Activated CD4-positive, alpha-beta memory T cell treated with anti-CD3 and anti-CD28 coated beads for 36 hours (primary cell): Measurements from ENCODE around the gene SMIM43. TPM values are rescaled to one million over a fixed set of nuclear protein-coding genes. Genes with fewer than 3 reads are reported as not detected.

Experiments
- CTCF ChIA-PET: fragments of 350-600 bp; sonication (Branson Sonifier 250); formaldehyde crosslinking; loops from one replicate; lab custom pipeline; 2021; ENCODE audit warnings: antibody characterized with exemption, inconsistent platforms; lab: Charles Lee
- POLR2A ChIA-PET: fragments of 350-600 bp; sonication (Branson Sonifier 250); formaldehyde crosslinking; loops from one replicate; lab custom pipeline; 2021; ENCODE audit warnings: antibody characterized with exemption; lab: Charles Lee
- DNase-seq: peaks from one replicate; pipeline ENCODE4 v3.0.0-alpha.2; 2020
- H3K27ac Mint-ChIP-seq: one replicate; pipeline ENCODE4 v1.8.0; 2021; ENCODE audit warnings: mixed read lengths
- H3K27me3 Mint-ChIP-seq: one replicate; pipeline ENCODE4 v1.8.0; 2021; ENCODE audit warnings: mixed read lengths
- H3K36me3 Mint-ChIP-seq: one replicate; pipeline ENCODE4 v1.8.0; 2021; ENCODE audit warnings: mixed read lengths
- H3K4me1 Mint-ChIP-seq: one replicate; pipeline ENCODE4 v1.8.0; 2021; ENCODE audit warnings: low read depth, mixed read lengths
- H3K4me3 Mint-ChIP-seq: one replicate; pipeline ENCODE4 v1.8.0; 2021; ENCODE audit warnings: mild to moderate bottlenecking, mixed read lengths
- H3K9me3 Mint-ChIP-seq: one replicate; pipeline ENCODE4 v1.8.0; 2021; ENCODE audit warnings: mixed read lengths
- intact Hi-C: fragments of 100-400 bp; cut with micrococcal nuclease; formaldehyde crosslinking; loops from one replicate; pipeline ENCODE4 v1.15.1; 2023
- total RNA-seq, 2 experiments: library from RNA; stranded (reverse); gene quantifications; one replicate each; pipeline ENCODE4 v1.2.3, GENCODE V29; 2021

Gene SMIM43
- total RNA-seq, result not detected

DNA sequence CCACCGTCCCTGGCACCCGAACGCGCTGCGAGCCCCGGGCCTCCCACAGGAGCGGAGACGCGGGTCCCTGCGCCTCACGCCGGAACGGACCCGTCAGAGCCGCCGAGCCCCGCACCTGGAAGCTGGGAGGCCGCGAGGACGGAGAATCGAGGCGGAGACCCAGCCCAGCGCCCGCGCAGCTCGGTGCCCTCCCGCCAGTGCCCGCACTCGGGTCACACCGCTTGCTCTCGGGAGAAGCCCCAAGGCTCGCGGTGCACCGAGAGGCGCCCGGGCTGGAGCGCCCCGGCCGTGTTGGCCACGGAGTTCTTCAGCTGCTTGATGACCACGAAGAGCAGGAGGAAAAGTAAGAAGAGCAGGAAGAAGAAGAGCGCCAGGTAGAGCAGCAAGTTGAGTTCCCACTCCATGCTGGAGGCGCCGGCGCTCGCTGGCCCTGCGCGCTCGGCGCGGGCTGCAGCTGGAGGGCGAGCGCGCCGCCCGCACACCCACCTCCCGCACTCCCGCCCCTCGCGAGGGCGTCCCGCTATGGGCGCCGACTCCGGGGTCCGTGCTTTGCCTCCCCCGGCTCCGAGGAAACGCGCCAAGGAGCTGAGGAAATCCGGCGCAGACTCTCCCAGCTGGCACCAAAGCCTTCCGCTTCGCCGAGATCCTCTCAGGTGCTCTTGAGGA lies at the start of gene SMIM43:
TSS of gene SMIM43 (minus strand) at position 463 of the 666 bp plus-strand sequence. CDS start at position 404, 59 bp downstream.
- no peaks in the 10 kb centered on the region for H3K36me3 Mint-ChIP-seq
- no peaks in the 10 kb centered on the region for H3K9me3 Mint-ChIP-seq
- peaks cover 50% of the 10 kb centered on the region for H3K27me3 Mint-ChIP-seq
- DNase-seq, result no peak
- H3K4me1 Mint-ChIP-seq, result peaks cover 16% of the 10 kb centered on the region
- intact Hi-C loops, result no loop called here
- H3K27ac Mint-ChIP-seq, result no peak within 1 kb of the TSS
- ChIA-PET POLR2A (no interaction called here), CTCF (interaction anchor here (1.6 kb wide), 1 partner anchor 57 kb away, joined by 3 read pairs; no protein-coding TSS in a partner anchor)
- H3K4me3 Mint-ChIP-seq, result peak within 1 kb of the TSS; percentile 54

DNA sequence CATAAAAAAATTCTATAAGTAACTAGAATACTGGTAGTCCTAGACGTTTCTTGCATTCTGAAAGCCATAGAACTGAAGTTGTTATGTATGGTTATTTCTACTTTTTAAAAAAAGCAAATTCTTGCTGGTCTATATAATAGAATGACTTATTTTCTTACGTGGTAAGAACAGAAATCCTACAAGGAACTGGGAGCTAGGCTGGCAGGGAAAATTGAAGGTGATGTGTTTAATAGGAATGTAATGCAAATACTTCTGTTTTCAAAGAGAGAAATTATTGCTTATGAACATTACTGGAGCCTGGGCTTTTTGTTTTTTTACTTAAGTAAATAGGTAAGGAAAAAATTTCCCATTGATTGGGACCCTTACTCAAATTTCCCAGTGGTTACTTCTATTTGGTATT lies 49.8 kb upstream of the SMIM43 start:
- Mint-ChIP-seq H3K4me3 (no peak overlapping the region), H3K4me1 (peaks cover 5% of the 10 kb centered on the region), H3K9me3 (no peaks in the 10 kb centered on the region), H3K27me3 (no peaks in the 10 kb centered on the region), H3K36me3 (peaks cover 55% of the 10 kb centered on the region), H3K27ac (no peak overlapping the region)
- ChIA-PET CTCF (no interaction called here), POLR2A (interaction anchor here (1.0 kb wide), 1 partner anchor 11 kb away, joined by 3 read pairs; no protein-coding TSS in a partner anchor)
- intact Hi-C loops, result no loop called here
- DNase-seq, result no peak

DNA sequence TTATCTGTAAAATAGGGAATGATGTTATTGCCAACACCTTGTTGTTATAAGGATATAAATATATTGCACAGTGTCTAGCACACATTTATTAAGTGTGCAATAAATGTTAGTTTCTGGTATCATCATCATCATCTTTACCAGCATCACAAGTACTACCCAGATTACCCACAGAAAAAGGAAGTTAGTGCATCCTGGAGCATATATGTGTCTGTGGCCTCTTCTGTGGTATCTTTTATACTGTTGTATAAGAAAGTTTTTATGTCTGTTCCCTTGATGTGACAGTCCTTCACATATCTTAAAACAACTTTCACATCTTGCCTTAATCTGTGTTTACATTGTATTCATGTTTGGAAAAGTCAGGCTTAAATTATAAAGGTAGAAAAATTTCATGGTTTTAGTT lies 46.2 kb upstream of the SMIM43 start:
- CTCF ChIA-PET, result no interaction called here
- DNase-seq, result no peak
- H3K36me3 Mint-ChIP-seq, result peaks cover 39% of the 10 kb centered on the region
- no peaks in the 10 kb centered on the region for H3K9me3 Mint-ChIP-seq
- POLR2A ChIA-PET, result no interaction called here
- H3K4me1 Mint-ChIP-seq, result peaks cover 3% of the 10 kb centered on the region
- no peaks in the 10 kb centered on the region for H3K27me3 Mint-ChIP-seq
- intact Hi-C loops, result no loop called here
- H3K4me3 Mint-ChIP-seq, result no peak overlapping the region
- no peak overlapping the region for H3K27ac Mint-ChIP-seq

DNA sequence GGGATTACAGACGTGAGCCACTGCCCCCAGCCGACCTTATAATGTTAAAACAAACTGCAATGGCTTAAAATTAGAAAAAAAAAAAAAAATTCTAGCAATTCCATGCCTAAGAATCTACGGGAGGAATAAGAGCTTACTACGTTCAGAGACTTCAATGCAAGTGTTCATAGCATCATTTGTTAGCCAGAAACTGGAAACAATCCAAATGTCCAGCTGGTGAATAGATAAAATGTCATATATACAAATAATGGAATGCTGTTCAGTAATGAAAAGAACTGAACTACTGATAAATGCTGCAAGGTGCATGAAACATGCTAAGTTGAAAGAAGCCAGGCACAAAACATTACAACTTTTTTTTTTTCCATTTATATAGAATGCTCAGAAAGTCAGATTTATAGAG lies 41.4 kb upstream of the SMIM43 start:
- no peaks in the 10 kb centered on the region for H3K27me3 Mint-ChIP-seq
- DNase-seq, result no peak
- POLR2A ChIA-PET, result no interaction called here
- CTCF ChIA-PET, result no interaction called here
- no peak overlapping the region for H3K4me3 Mint-ChIP-seq
- H3K4me1 Mint-ChIP-seq, result peaks cover 24% of the 10 kb centered on the region
- no peak overlapping the region for H3K27ac Mint-ChIP-seq
- H3K9me3 Mint-ChIP-seq, result no peaks in the 10 kb centered on the region
- intact Hi-C loops, result loop anchor here (10.0 kb wide), 1 partner anchor 1588 kb away; the partner anchor contains the start of gene SPRY1
- peaks cover 45% of the 10 kb centered on the region for H3K36me3 Mint-ChIP-seq

DNA sequence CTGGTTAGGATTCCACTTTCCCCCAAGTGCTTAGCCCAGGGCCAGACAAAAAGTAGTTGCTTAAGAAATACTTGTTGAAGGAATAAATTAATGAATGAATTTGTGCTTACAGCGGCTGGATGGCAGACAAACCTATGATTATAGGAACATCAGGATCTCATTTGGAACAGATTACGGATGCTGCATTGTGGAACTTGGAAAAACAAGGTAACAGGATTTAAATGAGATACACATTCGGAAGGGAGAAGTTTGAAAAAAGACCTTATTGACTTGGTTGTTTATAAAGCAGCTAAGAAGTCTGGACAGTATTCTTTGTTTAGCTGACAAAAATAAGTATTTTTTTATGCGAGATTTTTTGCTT lies 36.7 kb upstream of the SMIM43 start:
- Mint-ChIP-seq H3K9me3 (no peaks in the 10 kb centered on the region), H3K4me1 (peaks cover 43% of the 10 kb centered on the region), H3K4me3 (peak overlapping the region; percentile 84), H3K36me3 (peaks cover 30% of the 10 kb centered on the region), H3K27me3 (no peaks in the 10 kb centered on the region), H3K27ac (peak overlapping the region; percentile 94)
- CTCF ChIA-PET, result interaction anchor here (0.6 kb wide), 2 partner anchors 97 to 106 kb away, joined by 3 read pairs; no protein-coding TSS in a partner anchor
- POLR2A ChIA-PET, result interaction anchor here (0.9 to 1.3 kb wide), 4 partner anchors 14 to 105 kb away, joined by 3 to 6 read pairs (median 4); partner anchors contain the start of genes ANXA5, BBS7 and CCNA2
- no peak for DNase-seq
- intact Hi-C loops, result loop anchor here (1.0 to 10.0 kb wide), 5 partner anchors 23 to 1593 kb away; partner anchors contain the start of genes BBS7, BLTP1 and SPRY1

DNA sequence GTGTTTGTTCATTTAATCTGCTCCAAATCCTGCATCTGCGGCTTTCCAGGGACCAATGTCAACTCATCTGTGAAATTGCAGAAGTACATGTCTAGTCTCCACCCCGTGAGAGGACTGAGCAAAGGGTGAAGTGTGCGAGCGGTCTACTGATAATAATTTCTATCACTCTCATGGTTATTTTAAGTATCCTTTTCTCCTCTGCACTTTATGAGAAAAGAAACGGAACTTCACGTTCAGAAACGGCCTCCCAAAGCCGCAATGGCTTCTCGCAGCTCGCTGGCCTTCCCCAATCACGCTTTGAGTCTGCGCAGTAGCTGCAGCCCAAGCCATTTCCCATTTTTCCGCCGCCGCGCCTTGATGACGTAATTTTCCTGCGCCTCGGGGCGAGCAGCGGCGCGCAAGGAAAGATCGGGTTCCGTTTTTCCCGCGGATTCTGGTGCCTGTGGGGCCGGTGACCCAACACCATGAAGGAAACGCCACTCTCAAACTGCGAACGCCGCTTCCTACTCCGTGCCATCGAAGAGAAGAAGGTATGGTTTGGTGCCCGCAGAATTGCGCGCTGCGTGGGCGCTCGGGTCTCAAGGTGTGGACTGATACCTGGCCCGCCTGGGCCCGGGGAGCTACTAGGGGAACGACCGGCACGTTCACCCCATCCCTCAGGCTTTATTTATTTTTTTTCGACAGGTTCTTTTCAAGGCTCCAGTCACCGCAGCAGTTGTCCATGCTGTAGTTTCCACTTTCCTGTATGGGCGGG lies 36.2 kb upstream of the SMIM43 start, which contains the start of gene EXOSC9:
TSS of gene EXOSC9 (plus strand) at position 363 of the 754 bp plus-strand sequence. CDS start at position 465, 102 bp downstream.
- Mint-ChIP-seq H3K27me3 (no peaks in the 10 kb centered on the region), H3K27ac (peak within 1 kb of the TSS; percentile 94), H3K36me3 (peaks cover 26% of the 10 kb centered on the region), H3K9me3 (no peaks in the 10 kb centered on the region), H3K4me1 (peaks cover 45% of the 10 kb centered on the region), H3K4me3 (peak within 1 kb of the TSS; percentile 84)
- CTCF ChIA-PET, result interaction anchor here (0.6 kb wide), 2 partner anchors 97 to 105 kb away, joined by 3 read pairs; no protein-coding TSS in a partner anchor
- DNase-seq, result peak; percentile 95
- intact Hi-C loops, result loop anchor here (1.0 to 10.0 kb wide), 5 partner anchors 23 to 1594 kb away; partner anchors contain the start of genes BBS7, BLTP1 and SPRY1
- POLR2A ChIA-PET, result interaction anchor here (0.6 to 1.3 kb wide), 6 partner anchors 14 to 556 kb away, joined by 3 to 6 read pairs (median 4); partner anchors contain the start of genes ANXA5, BBS7 and CCNA2

DNA sequence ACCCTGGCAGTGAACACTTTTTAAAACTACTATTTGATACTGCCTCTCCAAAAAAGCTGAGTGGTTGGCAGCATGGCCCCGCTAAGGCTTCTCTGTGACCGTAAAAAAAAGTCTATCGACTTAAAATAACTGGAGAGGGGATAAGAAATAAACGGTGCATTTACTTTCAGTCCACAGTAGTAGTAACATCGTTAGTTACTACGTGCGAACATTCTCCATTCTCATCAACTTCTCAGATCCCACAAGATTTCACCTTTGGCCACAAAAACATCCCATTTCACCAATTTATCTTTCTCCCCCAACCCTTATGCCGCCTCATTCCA lies 35.6 kb upstream of the SMIM43 start:
- CTCF ChIA-PET, result no interaction called here
- Mint-ChIP-seq H3K9me3 (no peaks in the 10 kb centered on the region), H3K4me3 (peak overlapping the region; percentile 84), H3K27ac (peak overlapping the region; percentile 94), H3K36me3 (peaks cover 26% of the 10 kb centered on the region), H3K4me1 (peaks cover 48% of the 10 kb centered on the region), H3K27me3 (no peaks in the 10 kb centered on the region)
- POLR2A ChIA-PET, result interaction anchor here (1.1 to 1.3 kb wide), 3 partner anchors 23 to 104 kb away, joined by 4 to 6 read pairs (median 5); partner anchors contain the start of genes BBS7 and CCNA2
- intact Hi-C loops, result loop anchor here (10.0 kb wide), 1 partner anchor 1594 kb away; the partner anchor contains the start of gene SPRY1
- DNase-seq, result no peak

DNA sequence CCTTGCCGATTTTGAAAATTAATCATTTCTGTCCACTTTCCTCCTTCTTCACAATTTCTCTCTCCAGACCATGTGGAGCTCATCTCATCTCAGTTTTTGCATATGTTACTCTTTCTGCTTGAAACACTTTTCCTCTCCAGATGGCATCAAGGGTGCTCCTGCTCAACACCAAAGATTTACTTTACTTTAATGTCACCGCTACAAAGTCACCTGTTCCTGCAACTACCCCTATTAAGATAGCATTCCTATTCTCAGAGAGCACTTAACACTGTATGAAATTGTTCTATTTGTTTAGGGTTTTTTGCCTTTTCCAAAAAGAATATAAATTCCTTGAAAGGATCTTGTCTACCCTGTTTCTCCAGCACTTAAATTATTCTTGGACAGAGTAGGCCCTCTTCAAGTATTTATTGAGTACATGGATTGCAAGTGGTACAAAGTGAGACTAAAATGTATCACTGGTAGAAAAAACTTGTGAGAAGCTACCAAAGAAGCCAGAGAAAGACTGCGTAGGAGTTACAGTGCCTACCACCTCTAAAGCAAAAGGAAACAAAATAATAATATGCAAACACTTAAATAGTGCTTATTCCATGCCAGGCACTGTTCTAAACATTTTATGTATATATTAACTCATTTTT lies 35.0 kb upstream of the SMIM43 start:
- intact Hi-C loops, result loop anchor here (10.0 kb wide), 1 partner anchor 1595 kb away; the partner anchor contains the start of gene SPRY1
- Mint-ChIP-seq H3K27me3 (no peaks in the 10 kb centered on the region), H3K4me3 (peak overlapping the region; percentile 84), H3K27ac (peak overlapping the region; percentile 94), H3K4me1 (peaks cover 48% of the 10 kb centered on the region), H3K9me3 (no peaks in the 10 kb centered on the region), H3K36me3 (peaks cover 20% of the 10 kb centered on the region)
- POLR2A ChIA-PET, result interaction anchor here (1.1 kb wide), 1 partner anchor 104 kb away, joined by 4 read pairs; no protein-coding TSS in a partner anchor
- no peak for DNase-seq
- CTCF ChIA-PET, result no interaction called here

DNA sequence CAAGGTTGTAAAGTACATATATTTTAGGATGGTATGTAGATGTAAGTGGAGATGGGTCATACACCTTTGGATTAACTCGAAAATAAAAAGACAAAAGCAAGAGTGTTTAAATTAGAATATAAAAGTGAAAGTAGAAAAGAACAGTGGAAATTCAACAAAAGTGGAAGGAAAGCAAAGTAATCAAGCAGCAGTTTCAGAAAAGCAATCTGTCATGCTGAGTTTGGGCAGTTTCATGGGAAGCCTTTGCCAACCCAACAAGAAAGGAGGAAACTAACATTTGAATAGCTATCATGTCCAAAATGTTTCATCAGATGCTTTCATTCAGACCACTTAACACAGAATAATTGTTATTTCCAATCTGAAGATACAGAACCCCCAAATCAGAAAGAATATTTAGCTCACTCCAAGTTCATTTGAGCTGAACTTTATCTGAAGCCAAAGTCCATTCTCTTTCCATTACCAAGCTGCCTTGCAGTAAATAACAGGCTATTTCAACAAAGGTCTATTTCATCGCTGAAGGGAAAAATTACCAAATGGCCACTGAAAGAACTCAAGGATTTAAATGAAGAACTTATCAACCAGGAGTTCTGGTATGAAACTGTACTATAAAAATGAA lies 34.4 kb upstream of the SMIM43 start:
- Mint-ChIP-seq H3K4me1 (peaks cover 48% of the 10 kb centered on the region), H3K9me3 (no peaks in the 10 kb centered on the region), H3K4me3 (peak overlapping the region; percentile 84), H3K27ac (peak overlapping the region; percentile 94), H3K36me3 (peaks cover 15% of the 10 kb centered on the region), H3K27me3 (peaks cover 2% of the 10 kb centered on the region)
- intact Hi-C loops, result no loop called here
- ChIA-PET CTCF (no interaction called here), POLR2A (no interaction called here)
- no peak for DNase-seq

DNA sequence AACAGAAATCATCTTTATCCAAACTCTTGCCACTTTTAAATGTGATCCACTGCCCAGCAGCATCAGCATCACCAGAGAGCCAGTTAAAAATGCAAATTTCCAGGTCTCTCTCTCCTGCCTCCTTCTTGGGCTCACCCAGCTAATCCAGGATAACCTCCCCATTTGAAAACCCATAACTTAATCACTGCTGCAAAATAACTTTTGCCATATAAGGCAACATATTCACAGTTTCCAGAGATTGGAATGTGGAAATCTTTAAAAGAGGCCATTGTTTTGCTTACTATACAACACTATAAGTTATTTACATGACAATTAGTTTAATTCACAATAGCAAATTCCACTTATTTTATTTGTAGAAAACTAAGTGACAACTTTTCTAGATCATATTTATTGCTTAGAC lies 31.3 kb upstream of the SMIM43 start:
- POLR2A ChIA-PET, result no interaction called here
- Mint-ChIP-seq H3K27ac (no peak overlapping the region), H3K27me3 (peaks cover 3% of the 10 kb centered on the region), H3K9me3 (no peaks in the 10 kb centered on the region), H3K36me3 (peaks cover 3% of the 10 kb centered on the region), H3K4me1 (peaks cover 34% of the 10 kb centered on the region), H3K4me3 (no peak overlapping the region)
- CTCF ChIA-PET, result interaction anchor here (0.7 kb wide), 1 partner anchor 696 kb away, joined by 3 read pairs; no protein-coding TSS in a partner anchor
- no peak for DNase-seq
- intact Hi-C loops, result no loop called here

DNA sequence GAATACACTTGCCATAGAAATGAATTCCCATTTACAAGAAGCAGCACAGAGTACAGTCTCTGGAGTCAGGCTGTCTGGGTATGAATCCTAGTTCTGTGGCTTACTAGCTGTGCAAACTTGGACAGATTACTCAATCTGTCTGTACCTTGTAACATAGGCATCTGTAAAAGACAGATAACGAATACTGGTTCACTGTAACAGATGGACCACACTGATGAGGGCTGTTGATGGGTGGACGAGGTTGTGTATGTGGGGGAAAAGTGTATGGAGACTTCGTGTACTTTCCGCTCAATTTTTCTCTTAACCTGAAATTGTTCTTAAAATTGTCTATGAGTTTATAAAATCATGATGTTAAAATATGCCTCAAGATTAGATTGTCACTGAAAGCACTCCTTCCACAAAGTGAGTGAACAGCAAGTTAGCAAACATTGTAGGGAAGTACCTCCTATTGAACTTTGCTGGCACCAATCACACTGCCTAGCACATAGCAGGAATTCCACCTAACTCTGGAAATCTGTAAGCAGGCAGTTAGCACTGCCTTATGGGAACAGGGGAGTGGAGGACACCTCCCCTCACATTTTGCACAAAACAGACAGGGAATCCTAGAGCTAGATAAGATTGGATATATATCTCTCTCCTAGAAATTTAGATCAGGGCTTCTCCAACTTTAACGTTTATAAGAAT lies 29.7 kb upstream of the SMIM43 start:
- intact Hi-C loops, result no loop called here
- Mint-ChIP-seq H3K27me3 (peaks cover 9% of the 10 kb centered on the region), H3K4me3 (no peak overlapping the region), H3K9me3 (no peaks in the 10 kb centered on the region), H3K36me3 (no peaks in the 10 kb centered on the region), H3K27ac (no peak overlapping the region), H3K4me1 (peaks cover 22% of the 10 kb centered on the region)
- DNase-seq, result no peak
- ChIA-PET POLR2A (no interaction called here), CTCF (no interaction called here)
